Measurements from ENCODE around the gene DENND11. TPM values are rescaled to one million over a fixed set of nuclear protein-coding genes. Genes with fewer than 3 reads are reported as not detected.

The DENND11 gene
- total and polyA plus RNA-seq, 2 donors (not counting 3 experiments of a cell fraction or from before 2014, with no cell fraction given) = 14.7 to 25.9 TPM

- no peak overlapping the region for H3K4me3 ChIP-seq (replicated peaks in 1 of 3; ENCODE audit: insufficient read depth in 1 of 3, low read depth in 1 of 3, low read length in 3 of 3)
- H3K27me3 ChIP-seq (ENCODE audit: control insufficient read depth in 2 of 2, insufficient read depth in 2 of 2, low read length in 2 of 2) = no peaks in the 10 kb centered on the region
- ChIA-PET POLR2A (no interaction called here), CTCF (interaction anchor here (0.9 to 3.2 kb wide), 3 partner anchors 15 to 126 kb away, joined by 3 to 16 read pairs (median 13); partner anchors contain the start of gene SSBP1)
- peaks cover 12 to 15% of the 10 kb centered on the region in 2 experiments for H3K36me3 ChIP-seq (ENCODE audit: control insufficient read depth in 2 of 2, extremely low read depth in 1 of 2, insufficient read depth in 2 of 2, low read length in 2 of 2)
- no peaks in the 10 kb centered on the region for H4K20me1 ChIP-seq (replicated peaks; ENCODE audit: control insufficient read depth, extremely low read depth, insufficient read depth, low read length)
- H3K79me2 ChIP-seq (ENCODE audit: control insufficient read depth, insufficient read depth, low read length) = no peaks in the 10 kb centered on the region
- H3K4me2 ChIP-seq (ENCODE audit: insufficient read depth, low read length) = no peak overlapping the region
- no peaks in the 10 kb centered on the region for H3K9me1 ChIP-seq (replicated peaks; ENCODE audit: control insufficient read depth, extremely low read depth, insufficient read depth, low read length)
- no peak for FAIRE-seq
- TF ChIP-seq CTCF (IDR thresholded peaks at IDR 0.05; ENCODE audit: extremely low read depth in 1 of 2, insufficient read depth in 1 of 2, low read depth in 1 of 2, low read length in 2 of 2) = no peak
- TF ChIP-seq POLR2AphosphoS5 (IDR thresholded peaks at IDR 0.05; ENCODE audit: insufficient read depth, low read depth, low read length) = no peak
- no peak for TF ChIP-seq GATA2 (IDR thresholded peaks at IDR 0.05; ENCODE audit: insufficient read depth, insufficient read length, low read depth, low read length)
- no peak for TF ChIP-seq JUN (IDR thresholded peaks at IDR 0.05; ENCODE audit: borderline replicate concordance, insufficient read depth, insufficient read length, low read depth)
- no peak for TF ChIP-seq EZH2 (IDR thresholded peaks at IDR 0.05; ENCODE audit: borderline replicate concordance, low read depth, low read length, severe bottlenecking)
- TF ChIP-seq, protein P1, sequence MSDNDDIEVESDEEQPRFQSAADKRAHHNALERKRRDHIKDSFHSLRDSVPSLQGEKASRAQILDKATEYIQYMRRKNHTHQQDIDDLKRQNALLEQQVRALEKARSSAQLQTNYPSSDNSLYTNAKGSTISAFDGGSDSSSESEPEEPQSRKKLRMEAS (IDR thresholded peaks at IDR 0.05; ENCODE audit: insufficient read depth, insufficient read length) = no peak
- TF ChIP-seq FOS (IDR thresholded peaks at IDR 0.05; ENCODE audit: borderline replicate concordance, insufficient read depth, low read length) = no peak
- TF ChIP-seq POLR2A (IDR thresholded peaks at IDR 0.05; ENCODE audit: low read depth, low read length) = no peak
- no peak for TF ChIP-seq MYC (IDR thresholded peaks at IDR 0.05; ENCODE audit: low read depth, low read length)
- H2AFZ ChIP-seq (ENCODE audit: low read depth, low read length) = no peak overlapping the region
- no TSS peak for BruUV-seq (replicated peaks)
- dilution Hi-C loops (cut with MboI; ENCODE audit: extremely low pct_ligation_motif_present, low sequenced_read_pairs) = no loop called here
- H3K27ac ChIP-seq (ENCODE audit: insufficient read depth, low read depth, low read length) = no peak overlapping the region
- peaks cover 29% of the 10 kb centered on the region for H3K4me1 ChIP-seq (ENCODE audit: control insufficient read depth, extremely low read depth, insufficient read depth, low read length)
- no peaks in the 10 kb centered on the region for H3K9me3 ChIP-seq (replicated peaks; ENCODE audit: control insufficient read depth, insufficient read depth, low read length)
- intact Hi-C loops (cut with micrococcal nuclease) = loop anchor here (10.0 kb wide), 2 partner anchors 695 to 985 kb away; partner anchors contain the start of gene ADCK2
- DNase-seq (ENCODE audit: low read depth, low spot score) = no peak
- H3K9ac ChIP-seq (replicated peaks; ENCODE audit: extremely low read depth, insufficient read depth, low read length) = no peak overlapping the region
These were observed 42.5 kb downstream of the DENND11 start for GRCh38 chr7:141659501-141659900.
